H1 (cell line): ENCODE results near the gene SCYL2. TPM values are rescaled to one million over a fixed set of nuclear protein-coding genes. Genes with fewer than 3 reads are reported as not detected.

Experiments used
- CHD2 ChIP-seq: IDR thresholded peaks from 2 replicates; pipeline ENCODE4 v1.6.1; 2012; ENCODE audit warnings: low read length, improper control_type of control experiment
- FOSL1 ChIP-seq: IDR thresholded peaks from 2 replicates; pipeline ENCODE4 v1.6.1; 2011; ENCODE audit warnings: mild to moderate bottlenecking, low read depth, low read length, moderate library complexity; ENCODE audit not compliant: insufficient read depth
- SP4 ChIP-seq: IDR thresholded peaks from 2 replicates; pipeline ENCODE4 v1.6.1; 2012; ENCODE audit warnings: low read length, inconsistent platforms
- TCF12 ChIP-seq: IDR thresholded peaks from 2 replicates; pipeline ENCODE4 v1.6.1; 2011; ENCODE audit warnings: low read depth, mild to moderate bottlenecking, low read length
- polyA plus RNA-seq, 7 experiments: library from polyadenylated mRNA; depleted of rRNA in 3 of 7; stranded (reverse) in 5 of 7; unstranded in 2 of 7; fragments of >200 nt in 5 of 7; fragments of 200-250 nt in 2 of 7; gene quantifications; 1 replicate in 5 of 7; 2 replicates in 1 of 7; 4 replicates in 1 of 7; pipeline versions ENCODE4 v1.2.1 to v1.2.3, GENCODE V29; 2011 to 2013; ENCODE audit warnings: missing spikeins in 2 of 7, mixed read lengths in 2 of 7
- total RNA-seq: library from RNA; stranded (reverse); fragmentation: NEBNext Ultra II Directional; extraction: Animal tissue kit (Norgen Biotek cat#: 25700); gene quantifications from 2 replicates; pipeline ENCODE4 v1.2.1, GENCODE V29; 2021

The SCYL2 gene
- total and polyA plus RNA-seq, 2 of the 8 experiments (the other 6 are each of a cell fraction or from before 2014, with no cell fraction given), result 8.9 to 48.7 TPM

GRCh38 chr12:100329800-100330199 is 62.8 kb downstream of the SCYL2 start (continued):
- TF ChIP-seq TCF12, result no peak
- TF ChIP-seq CHD2, result no peak
- no peak for TF ChIP-seq FOSL1
- TF ChIP-seq SP4, result no peak
